ENCODE data around the gene MRPS30.

- TF ChIP-seq CTCF (IDR thresholded peaks at IDR 0.05) (no peak), POLR2A (IDR thresholded peaks at IDR 0.05) (no peak)
These were observed 1.5 kb upstream of the MRPS30 start for GRCh38 chr5:44807269-44807668.

Data from uterus (tissue), 2 donors.